ENCODE measurements around the gene SPAST.

DNA sequence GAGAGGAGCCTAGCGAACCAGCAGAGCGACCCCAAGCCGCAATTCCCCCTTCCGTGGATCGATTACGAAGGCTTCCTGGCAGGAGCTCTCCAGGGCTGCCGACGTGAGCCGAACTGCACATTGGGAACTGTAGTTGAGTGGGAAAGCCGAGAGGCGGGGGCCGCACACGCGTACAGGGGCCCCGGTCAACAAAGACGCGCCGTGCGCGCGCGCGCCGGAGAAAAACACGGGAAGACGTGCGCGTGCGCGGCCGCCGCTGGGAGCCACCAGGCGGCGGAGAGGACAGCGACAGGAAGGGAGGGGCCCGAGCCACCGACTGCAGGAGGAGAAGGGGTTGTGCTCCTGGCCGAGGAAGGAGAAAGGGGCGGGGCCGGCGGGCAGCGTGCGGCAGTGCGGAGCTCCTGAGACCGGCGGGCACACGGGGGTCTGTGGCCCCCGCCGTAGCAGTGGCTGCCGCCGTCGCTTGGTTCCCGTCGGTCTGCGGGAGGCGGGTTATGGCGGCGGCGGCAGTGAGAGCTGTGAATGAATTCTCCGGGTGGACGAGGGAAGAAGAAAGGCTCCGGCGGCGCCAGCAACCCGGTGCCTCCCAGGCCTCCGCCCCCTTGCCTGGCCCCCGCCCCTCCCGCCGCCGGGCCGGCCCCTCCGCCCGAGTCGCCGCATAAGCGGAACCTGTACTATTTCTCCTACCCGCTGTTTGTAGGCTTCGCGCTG lies at the start of gene SPAST:
- no peak for TF ChIP-seq EZH2 (IDR thresholded peaks at IDR 0.05; ENCODE audit: low read length, unreplicated experiment)
- TF ChIP-seq, protein P1, sequence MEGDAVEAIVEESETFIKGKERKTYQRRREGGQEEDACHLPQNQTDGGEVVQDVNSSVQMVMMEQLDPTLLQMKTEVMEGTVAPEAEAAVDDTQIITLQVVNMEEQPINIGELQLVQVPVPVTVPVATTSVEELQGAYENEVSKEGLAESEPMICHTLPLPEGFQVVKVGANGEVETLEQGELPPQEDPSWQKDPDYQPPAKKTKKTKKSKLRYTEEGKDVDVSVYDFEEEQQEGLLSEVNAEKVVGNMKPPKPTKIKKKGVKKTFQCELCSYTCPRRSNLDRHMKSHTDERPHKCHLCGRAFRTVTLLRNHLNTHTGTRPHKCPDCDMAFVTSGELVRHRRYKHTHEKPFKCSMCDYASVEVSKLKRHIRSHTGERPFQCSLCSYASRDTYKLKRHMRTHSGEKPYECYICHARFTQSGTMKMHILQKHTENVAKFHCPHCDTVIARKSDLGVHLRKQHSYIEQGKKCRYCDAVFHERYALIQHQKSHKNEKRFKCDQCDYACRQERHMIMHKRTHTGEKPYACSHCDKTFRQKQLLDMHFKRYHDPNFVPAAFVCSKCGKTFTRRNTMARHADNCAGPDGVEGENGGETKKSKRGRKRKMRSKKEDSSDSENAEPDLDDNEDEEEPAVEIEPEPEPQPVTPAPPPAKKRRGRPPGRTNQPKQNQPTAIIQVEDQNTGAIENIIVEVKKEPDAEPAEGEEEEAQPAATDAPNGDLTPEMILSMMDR (conservative IDR thresholded peaks at IDR 0.05; ENCODE audit: low read depth, low read length): peak; percentile 37; the same call in 1 of the 2 replicates
